ENCODE measurements around the gene ZNF319. TPM values are rescaled to one million over a fixed set of nuclear protein-coding genes. Genes with fewer than 3 reads are reported as not detected.

ZNF319 gene
- total RNA-seq (10 to 100 TPM; 11.2 to 20.8 (median 17.3) TPM), polyA plus RNA-seq (10 to 100 TPM in 1 of 2 donors, 1 to 10 TPM in 1; 4.4 to 11.8 TPM), total RNA-seq (16.8 reads per million, percentile 46 among the genes with 10 or more reads in this experiment)

DNA sequence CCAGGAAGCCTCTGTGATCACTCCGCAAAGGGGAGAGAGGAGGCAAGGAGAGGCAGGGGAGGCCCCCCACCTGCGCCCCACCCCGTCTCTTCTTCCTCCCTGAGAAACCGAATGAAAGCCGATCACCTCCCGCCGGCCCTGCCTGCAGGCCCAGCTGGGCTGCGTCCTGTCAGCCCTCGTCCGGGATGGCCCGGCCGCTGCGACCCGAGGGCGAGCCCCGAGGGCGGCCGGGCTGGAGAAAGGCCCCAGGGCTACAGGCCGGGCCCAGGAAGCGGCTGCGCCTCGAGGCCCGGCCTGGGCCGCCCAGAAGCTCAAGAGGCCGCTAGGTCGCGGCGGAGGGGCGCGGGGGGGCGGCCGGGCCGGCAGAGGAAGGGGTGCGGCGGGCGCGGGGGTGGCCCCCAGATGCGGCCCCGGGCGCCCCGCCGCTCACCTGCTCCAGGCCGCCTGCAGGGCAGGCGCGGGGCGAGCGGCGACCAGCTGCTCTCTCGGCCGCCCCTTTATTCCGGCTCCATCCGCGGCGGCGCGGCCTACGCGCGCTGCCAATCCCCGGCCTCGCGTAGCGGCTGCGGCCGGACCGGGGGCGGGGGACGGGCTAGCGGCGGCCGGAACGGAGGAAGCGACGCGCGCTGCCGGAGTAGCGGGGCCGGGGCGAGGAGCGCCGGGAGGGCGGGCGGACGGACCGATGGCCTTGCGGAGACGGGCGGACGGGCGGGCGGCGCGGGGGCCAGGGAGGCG lies at the start of gene ZNF319:
ZNF319 (minus strand) TSS at position 702 of the 735 bp plus-strand sequence. CDS start 2,407 bp downstream, outside the sequence.
- ChIA-PET POLR2A (interaction anchor here (0.8 to 2.7 kb wide), 5 partner anchors 10 to 100 kb away, joined by 3 to 15 read pairs (median 3); no protein-coding TSS in a partner anchor), CTCF (interaction anchor here (1.0 to 6.6 kb wide), 3 partner anchors 11 to 100 kb away, joined by 6 to 43 read pairs (median 16); no protein-coding TSS in a partner anchor)
- Histone ChIP-seq H3K4me1 (ENCODE audit: control insufficient read depth in 2 of 2, insufficient read depth in 2 of 2, low read length in 2 of 2) (peaks cover 42 to 46% of the 10 kb centered on the region in 2 donors), H3K27me3 (ENCODE audit: control insufficient read depth in 2 of 2, insufficient read depth in 2 of 2, low read length in 2 of 2) (no peaks in the 10 kb centered on the region), H3K9me3 (ENCODE audit: control insufficient read depth in 2 of 3, low read length in 3 of 3) (no peaks in the 10 kb centered on the region), H3K36me3 (ENCODE audit: control insufficient read depth in 2 of 3, insufficient read depth in 3 of 3, low read length in 3 of 3) (peaks cover 0 to 34% (median 12%) of the 10 kb centered on the region in 3 experiments), H3K4me3 (ENCODE audit: low read length) (peak within 1 kb of the TSS; percentile 98), H3K27ac (ENCODE audit: low read depth, low read length) (peak within 1 kb of the TSS; percentile 85)
- intact Hi-C loops (cut with micrococcal nuclease), result loop anchor here (1.0 to 10.0 kb wide), 12 partner anchors 15 to 1548 kb away; partner anchors contain the start of genes CSNK2A2 (in 1 of the 2), NUDT21 (in 1 of the 2) and OGFOD1 (in 1 of the 2)
- Mint-ChIP-seq H3K4me1 (peaks cover 31 to 74% (median 61%) of the 10 kb centered on the region in 7 donors), H3K4me3 (peak within 1 kb of the TSS; percentile 85 to 94 (median 92)), H3K27me3 (no peaks in the 10 kb centered on the region), H3K27ac (peak within 1 kb of the TSS; percentile 82 to 95 (median 91)), H3K36me3 (peaks cover 0 to 12% (median 0%) of the 10 kb centered on the region in 5 donors), H3K9me3 (no peaks in the 10 kb centered on the region)
- DNase-seq (peak in 2 of 9 donors; percentile 11 to 46), ATAC-seq (peak; percentile 23)

DNA sequence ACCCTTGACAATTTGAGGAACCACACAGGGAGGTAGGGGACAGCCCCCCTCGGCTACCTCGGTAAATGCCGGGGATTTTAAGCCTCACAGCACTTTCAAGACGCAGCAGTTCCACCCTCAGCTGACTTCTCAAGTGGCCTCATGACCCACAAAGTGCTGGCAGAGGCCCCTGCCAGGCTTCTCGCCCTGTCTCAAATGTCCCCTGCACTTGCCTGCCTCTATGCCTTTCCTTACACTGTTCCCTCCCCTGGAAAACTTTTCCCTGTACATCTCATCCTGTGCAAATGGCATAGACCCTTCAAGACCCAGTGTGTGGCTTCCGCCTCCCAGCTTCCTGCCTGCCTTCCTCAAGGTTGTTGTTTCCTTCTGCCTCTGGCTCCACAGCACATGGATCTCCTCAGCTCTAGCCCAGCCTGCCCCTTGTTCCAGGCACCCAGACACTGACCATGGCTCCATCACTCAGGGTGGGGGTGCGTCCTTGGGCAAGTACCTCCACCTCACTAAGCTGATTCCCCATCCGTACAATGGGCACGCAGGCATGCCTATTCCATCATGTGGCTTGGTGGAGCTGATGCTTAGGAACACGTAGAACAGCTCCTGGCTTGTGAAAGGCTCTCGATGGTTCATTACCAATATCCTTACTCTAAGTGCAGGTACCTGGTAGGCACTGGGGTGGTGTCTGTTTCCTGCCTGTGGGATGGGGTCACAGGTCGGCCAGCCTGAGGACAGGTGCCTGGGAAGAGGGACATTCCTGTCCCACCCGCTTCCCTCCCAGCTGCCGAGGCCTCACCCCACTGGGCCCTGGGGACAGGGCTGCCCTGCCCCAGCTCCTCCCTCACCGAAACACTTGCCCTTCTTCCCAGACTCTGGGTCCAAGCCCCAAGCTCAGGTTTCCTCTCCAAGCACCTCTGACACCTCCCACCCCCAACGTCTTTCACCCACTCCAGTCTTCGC lies 49.0 kb upstream of the ZNF319 start:
- Histone ChIP-seq H3K4me1 (ENCODE audit: control insufficient read depth in 2 of 2, insufficient read depth in 2 of 2, low read length in 2 of 2) (no peaks in the 10 kb centered on the region), H3K36me3 (ENCODE audit: control insufficient read depth in 2 of 3, insufficient read depth in 3 of 3, low read length in 3 of 3) (no peaks in the 10 kb centered on the region), H3K4me3 (ENCODE audit: low read length) (no peak overlapping the region), H3K27me3 (ENCODE audit: control insufficient read depth in 2 of 2, insufficient read depth in 2 of 2, low read length in 2 of 2) (no peaks in the 10 kb centered on the region), H3K27ac (ENCODE audit: low read depth, low read length) (no peak overlapping the region), H3K9me3 (ENCODE audit: control insufficient read depth in 2 of 3, low read length in 3 of 3) (no peaks in the 10 kb centered on the region)
- intact Hi-C loops (cut with micrococcal nuclease), result no loop called here
- Mint-ChIP-seq H3K9me3 (no peaks in the 10 kb centered on the region), H3K4me1 (peaks cover 0 to 6% (median 0%) of the 10 kb centered on the region in 7 donors), H3K27me3 (no peaks in the 10 kb centered on the region), H3K36me3 (no peaks in the 10 kb centered on the region), H3K4me3 (no peak overlapping the region), H3K27ac (no peak overlapping the region)
- ChIA-PET POLR2A (no interaction called here), CTCF (interaction anchor here (0.7 kb wide), 1 partner anchor 73 kb away, joined by 3 read pairs; no protein-coding TSS in a partner anchor)
- ATAC-seq (no peak), DNase-seq (no peak)

DNA sequence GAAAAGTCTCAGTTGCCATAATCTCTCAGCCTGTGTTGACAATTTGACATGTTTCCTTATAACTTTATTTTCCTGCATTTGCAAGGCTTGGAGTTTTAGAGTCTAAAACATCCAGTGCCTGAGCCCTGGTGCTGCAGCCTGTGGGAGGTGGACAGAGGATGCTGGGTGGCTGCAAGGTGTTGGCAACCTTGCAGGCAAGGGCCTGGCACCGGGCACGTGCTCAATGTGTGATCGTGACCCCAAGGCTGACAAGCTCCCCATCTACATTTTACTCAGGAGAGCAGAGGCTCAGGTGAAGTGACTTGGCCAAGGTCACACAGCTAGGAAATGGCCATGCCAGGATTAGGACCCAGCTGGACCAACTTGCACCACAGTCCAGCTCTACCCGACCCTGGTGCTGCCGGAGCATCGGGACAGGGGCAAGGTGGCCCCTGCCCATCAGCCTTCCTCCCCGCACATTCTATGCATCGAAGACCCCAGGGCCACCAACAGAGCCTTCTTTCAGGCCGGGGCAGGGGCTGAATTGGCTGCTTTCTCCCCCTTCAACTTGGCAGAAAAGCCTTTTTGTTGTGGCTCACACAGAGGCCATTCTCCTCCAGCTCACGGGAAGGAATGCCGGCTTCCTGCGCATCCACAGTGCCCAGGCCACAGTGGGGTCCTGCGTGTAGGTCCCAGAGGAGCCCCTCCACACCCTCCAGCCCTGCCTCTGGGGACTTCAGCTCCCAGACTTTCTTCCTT lies 48.2 kb upstream of the ZNF319 start:
- no peak overlapping the region for H3K4me3 ChIP-seq (ENCODE audit: low read length)
- peaks cover 0 to 2% (median 0%) of the 10 kb centered on the region in 7 donors for H3K4me1 Mint-ChIP-seq
- H3K36me3 Mint-ChIP-seq, result no peaks in the 10 kb centered on the region
- H3K36me3 ChIP-seq (ENCODE audit: control insufficient read depth in 2 of 3, insufficient read depth in 3 of 3, low read length in 3 of 3), result no peaks in the 10 kb centered on the region
- no peak overlapping the region for H3K4me3 Mint-ChIP-seq
- ChIA-PET POLR2A (no interaction called here), CTCF (no interaction called here)
- no peaks in the 10 kb centered on the region for H3K27me3 Mint-ChIP-seq
- H3K9me3 ChIP-seq (ENCODE audit: control insufficient read depth in 2 of 3, low read length in 3 of 3), result no peaks in the 10 kb centered on the region
- DNase-seq (no peak), ATAC-seq (no peak)
- no peak overlapping the region for H3K27ac Mint-ChIP-seq
- intact Hi-C loops (cut with micrococcal nuclease), result no loop called here
- no peaks in the 10 kb centered on the region for H3K4me1 ChIP-seq (ENCODE audit: control insufficient read depth in 2 of 2, insufficient read depth in 2 of 2, low read length in 2 of 2)
- no peaks in the 10 kb centered on the region for H3K9me3 Mint-ChIP-seq
- H3K27ac ChIP-seq (ENCODE audit: low read depth, low read length), result no peak overlapping the region
- no peaks in the 10 kb centered on the region for H3K27me3 ChIP-seq (ENCODE audit: control insufficient read depth in 2 of 2, insufficient read depth in 2 of 2, low read length in 2 of 2)

- no peak for DNase-seq
- POLR2A ChIA-PET, result no interaction called here
- intact Hi-C loops (cut with micrococcal nuclease), result no loop called here
These were observed 47.3 kb upstream of the ZNF319 start for GRCh38 chr16:58047557-58048348.

DNA sequence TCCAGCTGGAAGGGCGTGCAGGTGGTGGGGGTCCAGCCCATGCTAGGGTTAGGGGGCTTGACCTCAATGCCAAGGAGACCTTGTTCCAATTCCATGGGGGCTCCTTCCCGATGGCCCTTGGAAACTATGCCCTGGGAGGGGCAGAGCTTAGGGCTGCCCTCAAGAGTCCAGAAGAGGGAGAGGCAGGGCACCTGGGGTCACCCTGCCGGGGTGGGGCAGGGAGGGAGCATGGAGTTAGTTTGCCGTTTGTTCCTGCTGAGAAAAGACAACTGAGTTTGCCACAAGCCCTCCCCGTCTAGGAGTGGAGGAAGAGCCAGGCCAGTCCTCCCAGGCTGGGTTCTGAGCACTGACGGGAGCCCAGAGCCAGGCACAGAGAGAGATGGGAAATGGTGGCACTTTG lies 46.5 kb upstream of the ZNF319 start:
- ChIA-PET CTCF (no interaction called here), POLR2A (no interaction called here)
- Mint-ChIP-seq H3K27me3 (no peaks in the 10 kb centered on the region), H3K4me3 (no peak overlapping the region), H3K27ac (no peak overlapping the region), H3K9me3 (no peaks in the 10 kb centered on the region), H3K36me3 (no peaks in the 10 kb centered on the region), H3K4me1 (peaks cover 0 to 2% (median 0%) of the 10 kb centered on the region in 7 donors)
- no peaks in the 10 kb centered on the region for H3K27me3 ChIP-seq (ENCODE audit: control insufficient read depth in 2 of 2, insufficient read depth in 2 of 2, low read length in 2 of 2)
- no peaks in the 10 kb centered on the region for H3K36me3 ChIP-seq (ENCODE audit: control insufficient read depth in 2 of 3, insufficient read depth in 3 of 3, low read length in 3 of 3)
- no peak overlapping the region for H3K27ac ChIP-seq (ENCODE audit: low read depth, low read length)
- H3K4me1 ChIP-seq (ENCODE audit: control insufficient read depth in 2 of 2, insufficient read depth in 2 of 2, low read length in 2 of 2), result no peaks in the 10 kb centered on the region
- H3K4me3 ChIP-seq (ENCODE audit: low read length), result no peak overlapping the region
- intact Hi-C loops (cut with micrococcal nuclease), result no loop called here
- no peaks in the 10 kb centered on the region for H3K9me3 ChIP-seq (ENCODE audit: control insufficient read depth in 2 of 3, low read length in 3 of 3)
- ATAC-seq, result no peak
- no peak for DNase-seq

More at GRCh38 chr16:58047557-58048348, 47.3 kb upstream of the ZNF319 start:
- Histone ChIP-seq H3K9me3 (ENCODE audit: control insufficient read depth in 2 of 3, low read length in 3 of 3) (no peaks in the 10 kb centered on the region), H3K4me1 (ENCODE audit: control insufficient read depth in 2 of 2, insufficient read depth in 2 of 2, low read length in 2 of 2) (no peaks in the 10 kb centered on the region), H3K27ac (ENCODE audit: low read depth, low read length) (no peak overlapping the region), H3K36me3 (ENCODE audit: control insufficient read depth in 2 of 3, insufficient read depth in 3 of 3, low read length in 3 of 3) (no peaks in the 10 kb centered on the region), H3K27me3 (ENCODE audit: control insufficient read depth in 2 of 2, insufficient read depth in 2 of 2, low read length in 2 of 2) (no peaks in the 10 kb centered on the region), H3K4me3 (ENCODE audit: low read length) (no peak overlapping the region)
- H3K9me3 Mint-ChIP-seq, result no peaks in the 10 kb centered on the region
- no peak overlapping the region for H3K4me3 Mint-ChIP-seq
- no peak for ATAC-seq
- no peak overlapping the region for H3K27ac Mint-ChIP-seq
- no peaks in the 10 kb centered on the region for H3K36me3 Mint-ChIP-seq
- CTCF ChIA-PET, result no interaction called here
- H3K4me1 Mint-ChIP-seq, result peaks cover 0 to 2% (median 0%) of the 10 kb centered on the region in 7 donors
- no peaks in the 10 kb centered on the region for H3K27me3 Mint-ChIP-seq

Data from naive thymus-derived CD4-positive, alpha-beta T cell (primary cell).